HFF-Myc (cell line): ENCODE measurements around the gene AGBL1.
"Not testable (repeated sequence)": the region's sequence is repeated elsewhere in the genome, so short reads cannot be mapped to it uniquely, and the experiment has no call there.

ENCODE experiments used
- DNase-seq: peaks from one replicate; pipeline ENCODE4 v3.0.0-alpha.2; 2011; ENCODE audit warnings: low read depth; ENCODE audit errors: extremely low read depth
- H3K4me3 ChIP-seq: replicated peaks from 2 replicates; pipeline ENCODE4 v1.5.1; 2011; ENCODE audit warnings: low read depth, mild to moderate bottlenecking, control low read depth, low read length
- CTCF ChIP-seq: IDR thresholded peaks from 2 replicates; pipeline ENCODE4 v1.5.1; 2012; ENCODE audit warnings: mild to moderate bottlenecking, low read depth, low read length, control low read depth; ENCODE audit errors: missing control alignments

Gene AGBL1

GRCh38 chr15:86988033-86988432 lies 908.4 kb downstream of the AGBL1 start:
- no peak overlapping the region for H3K4me3 ChIP-seq
- DNase-seq, result no peak
- no peak for TF ChIP-seq CTCF

GRCh38 chr15:87021751-87022150 lies 942.1 kb downstream of the AGBL1 start:
- TF ChIP-seq CTCF, result no peak
- DNase-seq, result no peak
- H3K4me3 ChIP-seq, result no peak overlapping the region

- DNase-seq, result no peak
- no peak for TF ChIP-seq CTCF
- no peak overlapping the region for H3K4me3 ChIP-seq
Measured at GRCh38 chr15:87031540-87032230, 952.0 kb downstream of the AGBL1 start.

- TF ChIP-seq CTCF, result no peak
- H3K4me3 ChIP-seq, result no peak overlapping the region
- no peak for DNase-seq
Measured at GRCh38 chr15:87032295-87032694, 952.6 kb downstream of the AGBL1 start.

- peak; percentile 11 for TF ChIP-seq CTCF
- DNase-seq, result no peak
- H3K4me3 ChIP-seq, result no peak overlapping the region
Measured at GRCh38 chr15:87033056-87033455, 953.4 kb downstream of the AGBL1 start.

GRCh38 chr15:87034886-87035285 lies 955.2 kb downstream of the AGBL1 start:
- DNase-seq, result no peak
- TF ChIP-seq CTCF, result no peak
- H3K4me3 ChIP-seq, result no peak overlapping the region

- no peak for DNase-seq
- TF ChIP-seq CTCF, result no peak
- no peak overlapping the region for H3K4me3 ChIP-seq
Measured at GRCh38 chr15:87038404-87038803, 958.7 kb downstream of the AGBL1 start.

GRCh38 chr15:87042619-87043018 lies 962.9 kb downstream of the AGBL1 start:
- not testable (repeated sequence) for DNase-seq, H3K4me3 ChIP-seq
